Astrocyte (in vitro differentiated cells and primary cell): Measurements from ENCODE around the gene GNAI2. TPM values are rescaled to one million over a fixed set of nuclear protein-coding genes. Genes with fewer than 3 reads are reported as not detected.

Source experiments
- DNase-seq: peaks from one replicate; pipeline ENCODE4 v3.0.0-alpha.2; 2010; ENCODE audit warnings: low read depth
- FAIRE-seq: peaks from 2 replicates; lab custom pipeline; 2011; peaks lifted over from hg19 to GRCh38; lab: Jason Lieb, UNC
- H2AFZ ChIP-seq: 2 replicates; pipeline ENCODE4 v1.6.0; 2012; ENCODE audit warnings: low read depth, low read length, inconsistent platforms
- H3K27ac ChIP-seq: 2 replicates; pipeline ENCODE4 v1.5.1; 2011; ENCODE audit warnings: low read depth, low read length, inconsistent platforms
- H3K27me3 ChIP-seq: 2 replicates; pipeline ENCODE4 v1.6.0; 2011; ENCODE audit warnings: low read length, inconsistent platforms; ENCODE audit not compliant: insufficient read depth
- H3K36me3 ChIP-seq: 2 replicates; pipeline ENCODE4 v1.5.1; 2011; ENCODE audit warnings: low read length, inconsistent platforms; ENCODE audit not compliant: insufficient read depth
- H3K4me1 ChIP-seq: 2 replicates; pipeline ENCODE4 v1.5.1; 2011; ENCODE audit warnings: low read length, inconsistent platforms; ENCODE audit not compliant: insufficient read depth
- H3K4me2 ChIP-seq: 2 replicates; pipeline ENCODE4 v1.6.0; 2012; ENCODE audit warnings: low read length, inconsistent platforms
- H3K4me3 ChIP-seq: 2 replicates; pipeline ENCODE4 v1.5.1; 2011; ENCODE audit warnings: low read depth, mild to moderate bottlenecking, low read length, inconsistent platforms; ENCODE audit not compliant: insufficient read depth
- H3K79me2 ChIP-seq: 2 replicates; pipeline ENCODE4 v1.6.0; 2012; ENCODE audit warnings: mild to moderate bottlenecking, low read length, inconsistent platforms; ENCODE audit not compliant: insufficient read depth
- H3K9ac ChIP-seq: 2 replicates; pipeline ENCODE4 v1.6.0; 2012; ENCODE audit warnings: mild to moderate bottlenecking, low read length, inconsistent platforms
- H3K9me3 ChIP-seq: 2 replicates; pipeline ENCODE4 v1.5.1; 2012; ENCODE audit warnings: low read depth, mild to moderate bottlenecking, low read length, inconsistent platforms; ENCODE audit not compliant: insufficient read depth
- H4K20me1 ChIP-seq: 2 replicates; pipeline ENCODE4 v1.6.0; 2012; ENCODE audit warnings: low read length, inconsistent platforms; ENCODE audit not compliant: insufficient read depth
- H3K27ac Mint-ChIP-seq: one replicate; pipeline ENCODE4 v1.8.0; 2021; ENCODE audit warnings: mild to moderate bottlenecking, mixed read lengths; ENCODE audit not compliant: unreplicated experiment
- H3K27me3 Mint-ChIP-seq: one replicate; pipeline ENCODE4 v1.8.0; 2021; ENCODE audit warnings: low read depth, mixed read lengths; ENCODE audit not compliant: unreplicated experiment
- H3K36me3 Mint-ChIP-seq: one replicate; pipeline ENCODE4 v1.8.0; 2021; ENCODE audit warnings: low read depth, mixed read lengths; ENCODE audit not compliant: unreplicated experiment
- H3K4me1 Mint-ChIP-seq: one replicate; pipeline ENCODE4 v1.8.0; 2021; ENCODE audit warnings: low read depth, mixed read lengths; ENCODE audit not compliant: unreplicated experiment
- H3K4me3 Mint-ChIP-seq: one replicate; pipeline ENCODE4 v1.8.0; 2021; ENCODE audit warnings: mild to moderate bottlenecking, moderate library complexity, mixed read lengths; ENCODE audit not compliant: unreplicated experiment
- H3K9me3 Mint-ChIP-seq: one replicate; pipeline ENCODE4 v1.8.0; 2021; ENCODE audit warnings: mild to moderate bottlenecking, mixed read lengths; ENCODE audit not compliant: unreplicated experiment
- EZH2 ChIP-seq: IDR thresholded peaks from 2 replicates; pipeline ENCODE4 v1.6.1; 2012; ENCODE audit warnings: mild to moderate bottlenecking, low read length, inconsistent platforms; ENCODE audit not compliant: insufficient read depth
- total RNA-seq: library from RNA; stranded (reverse); gene quantifications from 2 replicates; pipeline ENCODE4 v1.2.1, GENCODE V29; 2021
- TF ChIP-seq, protein P1 (sequence below): IDR thresholded peaks from 2 replicates; pipeline ENCODE4 v1.5.1; 2011; ENCODE audit warnings: low read depth, mild to moderate bottlenecking, inconsistent platforms, low read length, moderate library complexity; ENCODE audit not compliant: insufficient read depth

The GNAI2 gene
- total RNA-seq, 1 donor from 2014 or later = 381 TPM

DNA sequence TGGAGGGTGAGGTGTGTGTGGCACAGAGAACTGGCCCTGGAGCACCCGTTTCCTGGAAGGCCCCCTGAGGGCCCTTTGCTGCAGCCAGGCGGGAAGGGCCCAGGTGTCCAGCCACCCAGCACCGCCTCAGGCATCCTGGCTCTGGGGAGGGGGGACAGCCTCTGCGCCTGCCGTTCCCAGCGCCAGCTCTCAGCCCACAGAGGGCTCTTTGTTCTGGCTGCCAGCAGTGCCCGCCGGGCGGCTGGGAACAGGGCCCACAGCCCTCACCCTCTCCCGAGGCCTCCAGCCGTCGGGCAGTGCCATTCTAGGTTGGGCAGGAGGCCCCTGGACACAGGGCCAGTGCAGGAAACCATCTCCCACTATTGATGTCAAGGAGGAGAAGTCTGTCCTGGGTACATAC lies 22.6 kb upstream of the GNAI2 start:
- FAIRE-seq (no peak), DNase-seq (no peak)
- Histone ChIP-seq H3K27ac (no peak overlapping the region), H3K36me3 (no peaks in the 10 kb centered on the region), H3K9me3 (no peaks in the 10 kb centered on the region), H3K79me2 (no peaks in the 10 kb centered on the region), H3K9ac (no peak overlapping the region), H3K4me3 (no peak overlapping the region), H4K20me1 (no peaks in the 10 kb centered on the region), H3K4me2 (no peak overlapping the region), H3K4me1 (no peaks in the 10 kb centered on the region), H2AFZ (no peak overlapping the region), H3K27me3 (peaks cover 2% of the 10 kb centered on the region)
- H3K36me3 Mint-ChIP-seq = no peaks in the 10 kb centered on the region
- peaks cover 28% of the 10 kb centered on the region for H3K27me3 Mint-ChIP-seq
- no peaks in the 10 kb centered on the region for H3K9me3 Mint-ChIP-seq
- no peak overlapping the region for H3K4me3 Mint-ChIP-seq
- no peak for TF ChIP-seq EZH2
- TF ChIP-seq, protein P1, sequence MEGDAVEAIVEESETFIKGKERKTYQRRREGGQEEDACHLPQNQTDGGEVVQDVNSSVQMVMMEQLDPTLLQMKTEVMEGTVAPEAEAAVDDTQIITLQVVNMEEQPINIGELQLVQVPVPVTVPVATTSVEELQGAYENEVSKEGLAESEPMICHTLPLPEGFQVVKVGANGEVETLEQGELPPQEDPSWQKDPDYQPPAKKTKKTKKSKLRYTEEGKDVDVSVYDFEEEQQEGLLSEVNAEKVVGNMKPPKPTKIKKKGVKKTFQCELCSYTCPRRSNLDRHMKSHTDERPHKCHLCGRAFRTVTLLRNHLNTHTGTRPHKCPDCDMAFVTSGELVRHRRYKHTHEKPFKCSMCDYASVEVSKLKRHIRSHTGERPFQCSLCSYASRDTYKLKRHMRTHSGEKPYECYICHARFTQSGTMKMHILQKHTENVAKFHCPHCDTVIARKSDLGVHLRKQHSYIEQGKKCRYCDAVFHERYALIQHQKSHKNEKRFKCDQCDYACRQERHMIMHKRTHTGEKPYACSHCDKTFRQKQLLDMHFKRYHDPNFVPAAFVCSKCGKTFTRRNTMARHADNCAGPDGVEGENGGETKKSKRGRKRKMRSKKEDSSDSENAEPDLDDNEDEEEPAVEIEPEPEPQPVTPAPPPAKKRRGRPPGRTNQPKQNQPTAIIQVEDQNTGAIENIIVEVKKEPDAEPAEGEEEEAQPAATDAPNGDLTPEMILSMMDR = no peak
- no peak overlapping the region for H3K27ac Mint-ChIP-seq
- peaks cover 4% of the 10 kb centered on the region for H3K4me1 Mint-ChIP-seq

DNA sequence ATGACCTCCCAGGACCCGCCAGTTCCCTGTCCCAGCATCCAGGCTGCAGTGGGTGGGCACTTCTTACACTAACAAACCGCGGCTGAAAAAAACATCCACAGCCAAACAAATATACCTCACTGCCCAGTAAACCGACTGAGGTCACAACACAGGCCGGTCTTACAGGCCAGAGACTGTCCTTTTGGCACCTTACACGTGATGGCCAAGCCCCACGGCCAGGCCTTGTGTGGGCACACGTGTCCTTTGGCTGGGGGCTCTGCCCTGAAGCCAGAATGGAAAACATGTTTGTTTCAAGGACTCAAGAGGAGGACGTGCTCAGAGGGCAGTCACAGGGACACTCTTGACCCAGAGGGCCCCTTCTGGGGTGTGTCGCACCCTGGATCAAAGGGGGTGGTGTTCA lies 21.2 kb upstream of the GNAI2 start:
- H3K27me3 Mint-ChIP-seq = peaks cover 36% of the 10 kb centered on the region
- peaks cover 7% of the 10 kb centered on the region for H3K4me1 Mint-ChIP-seq
- no peaks in the 10 kb centered on the region for H3K36me3 Mint-ChIP-seq
- Histone ChIP-seq H3K4me3 (no peak overlapping the region), H4K20me1 (no peaks in the 10 kb centered on the region), H3K27me3 (peaks cover 2% of the 10 kb centered on the region), H3K9ac (no peak overlapping the region), H3K36me3 (no peaks in the 10 kb centered on the region), H3K9me3 (no peaks in the 10 kb centered on the region), H3K4me2 (no peak overlapping the region), H3K4me1 (no peaks in the 10 kb centered on the region), H3K27ac (no peak overlapping the region), H3K79me2 (no peaks in the 10 kb centered on the region), H2AFZ (no peak overlapping the region)
- no peaks in the 10 kb centered on the region for H3K9me3 Mint-ChIP-seq
- TF ChIP-seq, protein P1 = no peak
- no peak for TF ChIP-seq EZH2
- H3K4me3 Mint-ChIP-seq = no peak overlapping the region
- no peak for DNase-seq
- H3K27ac Mint-ChIP-seq = no peak overlapping the region
- FAIRE-seq = no peak

DNA sequence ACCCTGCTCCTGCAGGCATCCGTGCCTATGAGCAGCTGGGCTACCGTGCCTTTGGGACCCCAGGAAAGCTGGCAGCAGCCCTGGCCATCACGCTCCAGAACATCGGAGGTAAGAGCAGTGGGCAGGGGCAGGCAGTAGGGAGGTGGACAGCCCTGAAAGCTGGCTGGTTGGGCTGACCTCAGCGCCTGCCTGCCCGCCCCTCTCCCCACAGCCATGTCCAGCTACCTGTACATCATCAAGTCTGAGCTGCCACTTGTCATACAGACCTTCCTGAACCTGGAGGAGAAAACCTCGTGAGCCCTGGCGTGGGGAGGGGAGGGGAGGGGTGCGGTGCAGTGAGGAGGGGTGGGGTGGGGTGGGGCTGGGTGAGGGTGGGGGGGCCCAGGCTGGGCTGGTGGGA lies 20.5 kb upstream of the GNAI2 start:
- FAIRE-seq = no peak
- no peak overlapping the region for H3K27ac Mint-ChIP-seq

More for the DNA sequence above, 20.5 kb upstream of the GNAI2 start:
- Mint-ChIP-seq H3K9me3 (no peaks in the 10 kb centered on the region), H3K4me1 (peaks cover 10% of the 10 kb centered on the region), H3K4me3 (no peak overlapping the region), H3K27me3 (peaks cover 36% of the 10 kb centered on the region), H3K36me3 (no peaks in the 10 kb centered on the region)
- Histone ChIP-seq H3K27ac (no peak overlapping the region), H3K36me3 (no peaks in the 10 kb centered on the region), H3K4me3 (no peak overlapping the region), H4K20me1 (no peaks in the 10 kb centered on the region), H3K4me2 (no peak overlapping the region), H2AFZ (no peak overlapping the region), H3K4me1 (no peaks in the 10 kb centered on the region), H3K9ac (no peak overlapping the region), H3K79me2 (no peaks in the 10 kb centered on the region), H3K27me3 (peaks cover 2% of the 10 kb centered on the region), H3K9me3 (no peaks in the 10 kb centered on the region)
- TF ChIP-seq, protein P1 = no peak
- TF ChIP-seq EZH2 = no peak
- no peak for DNase-seq
